ENCODE data around the gene STMN1.

The STMN1 gene

GRCh38 chr1:25861316-25862286 lies 44.6 kb downstream of the STMN1 start:
- Histone ChIP-seq H3K36me3 (ENCODE audit: insufficient read depth, low read length) (no peaks in the 10 kb centered on the region), H3K9me3 (ENCODE audit: control insufficient read depth, insufficient read depth, low read length) (no peaks in the 10 kb centered on the region), H3K9ac (ENCODE audit: low read depth, low read length) (no peak overlapping the region), H3K4me1 (ENCODE audit: insufficient read depth, low read length) (no peaks in the 10 kb centered on the region)

- Histone ChIP-seq H3K4me1 (ENCODE audit: insufficient read depth, low read length) (no peaks in the 10 kb centered on the region), H3K36me3 (ENCODE audit: insufficient read depth, low read length) (no peaks in the 10 kb centered on the region), H3K9me3 (ENCODE audit: control insufficient read depth, insufficient read depth, low read length) (no peaks in the 10 kb centered on the region), H3K9ac (ENCODE audit: low read depth, low read length) (peak within 1 kb of the TSS; percentile 86)
These were observed 47.1 kb downstream of the STMN1 start, which contains the start of gene AUNIP for GRCh38 chr1:25858906-25859789. Gene AUNIP, minus strand, starts transcription at chr1:25859457. Its CDS starts 100 bp downstream, at chr1:25859357.

GRCh38 chr1:25858494-25858893 lies 47.7 kb downstream of the STMN1 start:
- Histone ChIP-seq H3K9ac (ENCODE audit: low read depth, low read length) (peak overlapping the region; percentile 86), H3K36me3 (ENCODE audit: insufficient read depth, low read length) (no peaks in the 10 kb centered on the region), H3K4me1 (ENCODE audit: insufficient read depth, low read length) (no peaks in the 10 kb centered on the region), H3K9me3 (ENCODE audit: control insufficient read depth, insufficient read depth, low read length) (no peaks in the 10 kb centered on the region)

GRCh38 chr1:25856856-25857255 lies 49.4 kb downstream of the STMN1 start:
- Histone ChIP-seq H3K9ac (ENCODE audit: low read depth, low read length) (no peak overlapping the region), H3K9me3 (ENCODE audit: control insufficient read depth, insufficient read depth, low read length) (no peaks in the 10 kb centered on the region), H3K36me3 (ENCODE audit: insufficient read depth, low read length) (no peaks in the 10 kb centered on the region), H3K4me1 (ENCODE audit: insufficient read depth, low read length) (no peaks in the 10 kb centered on the region)

GRCh38 chr1:25854554-25854953 lies 51.7 kb downstream of the STMN1 start:
- H3K9ac ChIP-seq (ENCODE audit: low read depth, low read length) = no peak overlapping the region
- H3K36me3 ChIP-seq (ENCODE audit: insufficient read depth, low read length) = no peaks in the 10 kb centered on the region
- H3K9me3 ChIP-seq (ENCODE audit: control insufficient read depth, insufficient read depth, low read length) = no peaks in the 10 kb centered on the region
- no peaks in the 10 kb centered on the region for H3K4me1 ChIP-seq (ENCODE audit: insufficient read depth, low read length)

Data from ES-I3 (cell line).